GM18907 (cell line): ENCODE data around the gene HSD17B12.

Experiments
- ATAC-seq: cut with Tn5 transposase; IDR thresholded peaks from one replicate; pipeline ENCODE4 v1.9.1; 2021; ENCODE audit warnings: mild to moderate bottlenecking, moderate library complexity; ENCODE audit not compliant: unreplicated experiment

HSD17B12 gene

GRCh38 chr11:43687120-43687791 is 6.7 kb downstream of the HSD17B12 start:
- no peak for ATAC-seq

GRCh38 chr11:43688394-43688793 is 7.9 kb downstream of the HSD17B12 start:
- no peak for ATAC-seq

DNA sequence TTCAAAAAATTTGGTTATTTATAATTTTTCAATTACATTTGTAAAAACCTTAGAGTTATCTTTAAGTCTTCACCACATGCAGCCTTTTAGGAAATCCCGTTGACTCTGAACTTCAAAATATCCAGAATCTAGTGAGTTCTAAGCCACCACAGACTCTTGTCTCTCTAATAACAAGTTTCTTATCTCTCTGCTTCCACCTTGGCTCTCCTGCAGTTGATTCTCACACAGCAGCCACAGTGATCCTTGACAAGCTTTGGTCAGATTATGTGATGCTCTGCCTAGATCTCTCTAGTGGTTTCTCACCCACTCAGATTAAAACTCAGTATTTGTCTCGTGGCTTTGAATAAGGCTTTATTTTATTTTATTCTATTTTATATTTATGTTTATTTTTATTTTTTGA is 8.6 kb downstream of the HSD17B12 start:
- no peak for ATAC-seq

- no peak for ATAC-seq
These were observed 10.6 kb downstream of the HSD17B12 start for GRCh38 chr11:43690929-43691725.

GRCh38 chr11:43691806-43692205 is 11.3 kb downstream of the HSD17B12 start:
- no peak for ATAC-seq

DNA sequence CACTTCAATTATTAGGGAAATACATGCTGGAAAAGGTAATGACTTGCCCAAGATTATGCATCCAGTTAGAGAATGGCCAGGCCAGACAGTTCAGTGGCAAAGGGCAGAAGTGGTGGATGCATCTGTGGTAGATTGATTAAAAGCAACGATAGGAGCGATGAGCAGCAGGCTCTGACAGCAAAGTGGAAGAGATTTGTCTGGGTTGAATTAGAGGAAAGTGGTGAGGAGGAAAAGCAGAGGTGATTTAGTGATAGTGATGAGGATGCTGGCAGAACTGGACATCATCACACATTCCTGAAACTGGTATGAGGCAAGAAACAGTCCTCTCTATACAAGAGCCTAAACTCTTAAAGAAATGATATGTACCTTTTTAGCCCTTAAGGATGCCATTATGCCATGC is 12.5 kb downstream of the HSD17B12 start:
- no peak for ATAC-seq

GRCh38 chr11:43693731-43694130 is 13.2 kb downstream of the HSD17B12 start:
- ATAC-seq: no peak

GRCh38 chr11:43694477-43694876 is 13.9 kb downstream of the HSD17B12 start:
- peak; percentile 80 for ATAC-seq

GRCh38 chr11:43697679-43698078 is 17.1 kb downstream of the HSD17B12 start:
- no peak for ATAC-seq

- no peak for ATAC-seq
These were observed 19.3 kb downstream of the HSD17B12 start for GRCh38 chr11:43699870-43700269.

- no peak for ATAC-seq
These were observed 26.1 kb downstream of the HSD17B12 start for GRCh38 chr11:43706631-43707030.

DNA sequence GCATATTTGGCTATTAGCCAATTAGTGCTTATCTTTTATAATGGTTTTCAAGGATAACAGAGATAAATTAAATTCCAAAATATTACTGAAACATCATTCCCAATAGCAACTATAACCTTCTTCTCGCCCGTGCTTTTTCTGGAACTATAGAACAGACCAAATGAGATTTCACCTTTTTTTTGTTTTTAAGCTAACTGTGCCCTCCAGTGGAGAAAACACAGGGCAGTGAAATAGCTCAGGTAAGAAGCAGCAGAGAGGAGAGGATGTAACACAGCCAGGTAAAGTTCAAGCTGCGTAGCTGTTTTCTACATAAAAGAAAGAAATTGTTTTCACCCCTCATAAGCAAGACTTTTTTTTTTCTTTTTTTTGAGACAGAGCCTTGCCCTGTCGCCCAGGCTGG is 28.2 kb downstream of the HSD17B12 start:
- no peak for ATAC-seq

DNA sequence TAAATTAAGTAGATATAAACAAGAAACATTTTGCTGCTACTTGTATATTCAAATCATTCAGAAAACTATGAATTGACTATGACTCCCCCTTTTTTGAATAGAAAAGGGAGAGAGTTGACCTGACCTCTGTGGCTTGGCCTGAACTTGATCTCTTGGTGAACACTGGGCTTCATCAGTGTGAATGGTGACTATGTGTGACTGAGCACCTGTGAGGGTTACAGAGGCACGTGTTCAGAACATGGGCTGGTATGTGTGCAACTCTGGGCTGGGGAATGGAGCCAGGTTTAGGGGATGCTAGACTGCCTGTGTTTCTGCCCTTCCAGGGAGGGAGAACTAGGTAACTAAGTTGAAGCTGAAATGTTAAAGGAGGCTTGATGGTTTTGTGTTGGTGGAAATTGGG is 29.2 kb downstream of the HSD17B12 start:
- ATAC-seq: no peak

- no peak for ATAC-seq
These were observed 32.1 kb downstream of the HSD17B12 start for GRCh38 chr11:43712676-43713075.

DNA sequence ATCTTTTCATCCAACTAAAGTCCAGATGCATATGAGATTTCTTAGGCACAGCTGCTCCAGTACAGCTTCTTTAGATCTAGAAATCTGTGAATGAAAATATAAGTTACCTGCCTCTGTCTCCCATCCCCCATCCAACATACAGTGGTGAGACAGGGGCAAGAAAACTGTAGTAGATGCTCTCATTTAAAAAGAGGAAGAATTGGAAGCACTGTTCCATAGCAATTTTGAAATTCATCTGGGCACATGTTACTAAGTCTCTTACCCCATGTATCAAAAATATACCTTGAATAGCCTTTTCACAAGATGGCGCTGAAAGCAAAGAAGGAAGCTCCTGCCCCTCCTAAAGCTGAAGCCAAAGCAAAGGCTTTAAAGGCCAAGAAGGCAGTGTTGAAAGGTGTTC is 37.8 kb downstream of the HSD17B12 start:
- ATAC-seq: no peak

DNA sequence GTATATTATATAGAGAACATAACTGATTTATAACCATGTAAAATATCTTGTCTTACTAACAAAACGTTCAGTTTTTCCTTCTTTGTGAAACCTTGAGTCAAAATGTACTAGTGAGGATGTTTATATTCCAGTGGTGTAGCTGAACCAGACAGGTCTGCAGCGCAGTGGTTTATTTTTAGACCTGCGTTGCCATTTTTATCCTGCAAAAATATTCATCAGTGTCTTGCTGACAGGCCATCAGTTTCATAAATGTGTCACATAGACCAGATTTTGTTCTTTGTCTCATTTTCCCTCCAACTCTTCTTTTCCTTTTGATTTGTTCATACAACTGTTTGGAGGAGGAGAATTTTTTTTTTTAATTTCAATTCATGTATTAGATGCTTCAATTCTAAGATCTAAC is 43.1 kb downstream of the HSD17B12 start:
- no peak for ATAC-seq

DNA sequence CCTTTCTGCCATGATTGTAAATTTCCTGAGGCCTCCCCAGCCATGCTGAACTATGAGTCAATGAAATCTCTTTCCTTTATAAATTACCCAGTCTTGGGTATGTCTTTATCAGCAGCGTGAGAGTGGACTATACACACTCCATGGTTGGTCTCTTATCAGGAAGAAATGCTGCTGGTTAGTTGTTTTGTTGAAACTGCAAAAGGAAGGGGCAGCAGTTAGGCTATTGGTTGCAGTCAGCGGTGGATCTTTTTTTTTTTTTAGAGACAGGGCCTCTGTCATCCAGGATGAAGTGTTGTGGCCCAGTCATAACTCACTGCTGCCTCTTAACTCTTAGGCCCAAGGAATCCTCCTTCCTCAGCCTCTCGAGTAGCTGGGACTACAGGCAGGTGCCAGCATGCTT is 51.7 kb downstream of the HSD17B12 start:
- ATAC-seq: no peak

DNA sequence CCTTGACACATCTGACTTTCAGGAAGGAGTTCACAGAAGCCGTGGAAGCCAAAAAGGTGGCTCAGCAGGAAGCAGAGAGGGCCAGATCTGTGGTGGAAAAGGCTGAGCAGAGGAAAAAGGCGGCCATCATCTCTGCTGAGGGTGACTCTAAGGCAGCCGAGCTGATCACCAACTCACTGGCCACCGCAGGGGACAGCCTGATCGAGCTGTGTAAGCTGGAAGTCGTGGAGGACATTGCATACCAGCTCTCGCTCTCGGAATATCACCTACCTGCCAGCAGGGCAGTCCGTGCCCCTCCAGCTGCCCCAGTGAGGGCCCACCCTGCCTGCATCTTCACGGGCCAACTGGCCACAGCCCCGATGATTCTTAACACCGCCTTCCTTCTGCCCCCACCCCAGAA is 53.7 kb downstream of the HSD17B12 start:
- no peak for ATAC-seq

- no peak for ATAC-seq
These were observed 54.6 kb downstream of the HSD17B12 start for GRCh38 chr11:43735115-43735514.

DNA sequence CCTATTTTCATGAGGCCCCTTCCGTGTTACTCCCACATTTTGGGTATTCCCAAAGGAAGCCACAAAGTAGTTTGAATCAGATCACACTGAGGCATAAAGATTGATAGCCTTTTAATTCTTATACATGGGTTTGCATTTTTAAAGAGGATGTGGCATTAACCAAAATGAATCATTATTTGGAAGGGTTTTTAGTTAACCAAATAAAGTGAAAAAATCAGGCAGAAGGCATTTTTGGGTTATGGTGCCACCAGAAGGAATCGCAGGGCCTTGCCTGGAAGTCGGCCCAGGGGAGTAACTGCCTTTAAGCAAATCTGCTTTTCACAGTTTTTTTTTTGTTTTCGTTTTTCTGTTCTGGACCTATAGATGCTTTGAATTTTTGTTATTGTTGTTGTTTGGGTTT is 55.4 kb downstream of the HSD17B12 start:
- no peak for ATAC-seq

GRCh38 chr11:43736502-43737200 is 56.1 kb downstream of the HSD17B12 start:
- ATAC-seq: no peak

GRCh38 chr11:43737201-43737590 is 56.7 kb downstream of the HSD17B12 start:
- no peak for ATAC-seq
